HG03469 (cell line): ENCODE results near the gene STIP1.
A peak's percentile ranks its signal among the peaks of the same experiment; 100 is the strongest.

ENCODE experiments used
- ATAC-seq: cut with Tn5 transposase; IDR thresholded peaks from one replicate; pipeline ENCODE4 v1.9.1; 2021; ENCODE audit warnings: mild to moderate bottlenecking, moderate library complexity, moderate number of reproducible peaks; ENCODE audit not compliant: unreplicated experiment

Gene STIP1

GRCh38 chr11:64196626-64197025 is 10.7 kb downstream of the STIP1 start:
- no peak for ATAC-seq

GRCh38 chr11:64198511-64198910 is 12.5 kb downstream of the STIP1 start:
- ATAC-seq = no peak

GRCh38 chr11:64201543-64201942 is 15.6 kb downstream of the STIP1 start:
- no peak for ATAC-seq

GRCh38 chr11:64202992-64203391 is 17.0 kb downstream of the STIP1 start:
- no peak for ATAC-seq

DNA sequence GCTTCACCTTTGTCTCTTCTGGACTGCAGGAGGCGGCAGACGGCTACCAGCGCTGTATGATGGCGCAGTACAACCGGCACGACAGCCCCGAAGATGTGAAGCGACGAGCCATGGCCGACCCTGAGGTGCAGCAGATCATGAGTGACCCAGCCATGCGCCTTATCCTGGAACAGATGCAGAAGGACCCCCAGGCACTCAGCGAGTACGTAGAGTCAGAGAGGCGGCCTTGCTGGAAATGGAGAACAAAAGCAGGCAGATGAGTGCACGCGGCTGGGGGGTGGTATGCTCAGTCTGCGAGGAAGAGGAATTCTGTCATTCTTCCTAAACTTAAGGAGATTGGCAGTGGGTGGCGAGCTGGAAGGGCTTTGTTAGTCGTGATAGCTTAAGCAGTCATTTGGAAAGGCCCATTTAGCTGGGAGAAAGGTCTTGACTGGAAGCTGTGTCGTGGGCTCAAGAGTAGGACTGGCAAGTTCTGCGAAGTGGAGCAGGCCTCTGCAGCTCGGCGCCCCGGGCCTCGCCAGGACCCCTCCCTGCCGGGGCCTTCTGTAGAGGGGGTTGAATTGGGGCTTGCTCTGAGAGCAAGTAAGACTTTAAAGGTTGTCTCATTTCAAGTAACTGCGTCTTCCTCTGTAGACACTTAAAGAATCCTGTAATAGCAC is 17.6 kb downstream of the STIP1 start:
- no peak for ATAC-seq

DNA sequence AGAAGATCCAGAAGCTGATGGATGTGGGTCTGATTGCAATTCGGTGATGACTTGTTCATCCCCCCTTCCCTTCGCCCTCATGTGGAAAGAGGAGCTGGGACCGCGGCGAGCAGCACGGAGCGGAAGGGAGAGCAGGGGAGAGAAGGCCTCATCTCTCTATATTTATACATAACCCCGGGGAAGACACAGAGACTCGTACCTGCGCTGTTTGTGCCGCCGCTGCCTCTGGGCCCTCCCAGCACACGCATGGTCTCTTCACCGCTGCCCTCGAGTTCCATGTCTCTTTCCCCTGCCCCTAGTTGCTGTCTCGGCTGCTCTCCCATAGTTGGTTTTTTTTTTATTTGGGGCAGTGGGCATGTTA is 18.1 kb downstream of the STIP1 start:
- ATAC-seq = no peak

DNA sequence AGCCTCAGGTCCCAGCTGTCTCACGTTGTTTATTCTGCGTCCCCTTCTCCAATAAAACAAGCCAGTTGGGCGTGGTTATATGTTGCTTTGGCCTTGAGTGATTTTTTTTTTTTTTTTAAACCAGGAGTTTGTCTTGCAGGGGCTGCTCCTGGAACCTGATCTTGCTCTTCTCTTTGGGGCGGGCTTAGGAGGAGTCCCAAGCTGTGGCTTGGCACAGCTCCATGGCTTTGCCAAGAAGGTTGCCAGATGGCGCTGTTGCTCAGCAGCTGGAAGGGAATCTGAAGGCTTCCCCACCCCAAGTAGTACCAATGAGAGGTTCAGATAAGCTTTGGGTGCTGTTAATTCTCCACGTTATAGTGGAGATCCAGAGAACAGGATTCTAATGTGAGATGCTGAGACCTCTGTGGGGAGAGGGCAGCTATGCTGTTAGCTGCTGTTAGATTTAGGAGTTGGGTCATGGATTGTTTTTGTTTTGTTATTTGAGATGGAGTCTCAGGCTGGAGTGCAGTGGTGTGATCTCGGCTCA is 18.6 kb downstream of the STIP1 start:
- no peak for ATAC-seq

GRCh38 chr11:64206457-64207255 is 20.7 kb downstream of the STIP1 start, which contains the start of gene FERMT3:
FERMT3 (plus strand) TSS chr11:64206721; CDS start chr11:64207365, 644 bp downstream.
- no peak for ATAC-seq

DNA sequence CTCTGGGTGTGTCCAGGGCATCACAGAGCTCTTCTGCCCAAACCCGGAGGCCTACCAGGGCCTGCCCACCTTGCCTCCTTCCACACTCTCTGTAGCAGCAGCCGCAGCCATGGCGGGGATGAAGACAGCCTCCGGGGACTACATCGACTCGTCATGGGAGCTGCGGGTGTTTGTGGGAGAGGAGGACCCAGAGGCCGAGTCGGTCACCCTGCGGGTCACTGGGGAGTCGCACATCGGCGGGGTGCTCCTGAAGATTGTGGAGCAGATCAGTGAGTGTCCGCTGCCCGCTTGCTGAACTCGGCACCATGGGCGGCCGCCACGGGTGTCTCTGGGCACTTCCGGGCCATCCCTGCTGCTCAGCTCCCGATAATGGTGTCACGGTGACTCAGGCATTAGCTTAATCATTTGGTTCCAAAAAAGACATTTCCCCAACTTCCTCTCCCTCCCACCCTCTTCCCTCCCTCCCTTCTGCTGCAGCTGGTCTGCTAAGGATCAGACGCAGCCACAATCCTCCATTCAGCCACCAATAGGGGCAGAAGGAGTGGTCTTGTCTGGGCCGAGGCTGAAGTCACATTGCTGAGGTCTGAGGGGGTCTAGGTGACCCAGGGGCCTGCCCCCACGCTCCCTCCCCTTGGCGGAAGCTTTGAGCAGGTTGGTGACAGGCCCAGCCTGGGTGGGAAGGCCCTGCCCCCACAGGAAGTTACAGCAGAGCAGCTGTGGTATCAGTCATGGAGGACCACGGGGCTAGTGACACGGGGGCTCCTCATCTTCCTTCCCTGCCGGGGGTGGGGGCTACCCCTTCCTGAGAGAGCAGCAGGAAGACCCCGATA is 21.5 kb downstream of the STIP1 start:
- ATAC-seq = peak; percentile 34

DNA sequence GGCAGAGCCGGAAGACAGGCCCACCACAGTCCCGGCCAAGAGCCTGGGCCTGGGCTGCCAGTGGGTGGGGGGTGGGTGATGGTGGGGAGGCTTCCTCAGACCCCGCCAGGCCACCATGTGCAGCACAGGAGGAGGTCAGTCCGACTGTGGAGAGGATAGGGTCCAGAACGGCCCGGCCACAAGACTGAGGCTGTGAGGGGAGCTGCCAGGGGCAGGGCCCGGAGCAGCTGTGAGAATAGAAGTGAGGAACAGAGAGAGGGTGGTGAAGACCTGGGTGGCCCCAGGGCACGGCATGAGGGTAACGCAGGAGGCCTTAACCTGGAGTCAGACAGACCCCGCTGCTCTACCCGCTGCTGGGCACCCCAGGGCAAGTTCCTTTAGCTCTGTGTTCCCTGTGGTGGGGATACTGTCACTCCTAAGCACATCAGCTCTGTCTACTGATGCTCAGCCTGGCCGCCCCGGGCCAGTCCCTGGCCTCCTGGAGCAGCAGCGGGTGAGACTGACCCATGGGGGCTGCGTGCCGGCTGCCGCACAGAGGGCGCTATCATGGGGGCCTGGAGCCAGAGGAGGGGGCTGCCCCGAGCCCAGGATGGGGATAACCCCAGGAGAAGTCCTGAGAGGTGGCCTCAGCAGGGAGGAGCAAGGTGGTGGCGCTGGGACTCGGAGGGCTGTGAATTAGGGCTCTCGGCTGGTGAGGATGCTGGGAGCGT is 22.3 kb downstream of the STIP1 start:
- no peak for ATAC-seq

DNA sequence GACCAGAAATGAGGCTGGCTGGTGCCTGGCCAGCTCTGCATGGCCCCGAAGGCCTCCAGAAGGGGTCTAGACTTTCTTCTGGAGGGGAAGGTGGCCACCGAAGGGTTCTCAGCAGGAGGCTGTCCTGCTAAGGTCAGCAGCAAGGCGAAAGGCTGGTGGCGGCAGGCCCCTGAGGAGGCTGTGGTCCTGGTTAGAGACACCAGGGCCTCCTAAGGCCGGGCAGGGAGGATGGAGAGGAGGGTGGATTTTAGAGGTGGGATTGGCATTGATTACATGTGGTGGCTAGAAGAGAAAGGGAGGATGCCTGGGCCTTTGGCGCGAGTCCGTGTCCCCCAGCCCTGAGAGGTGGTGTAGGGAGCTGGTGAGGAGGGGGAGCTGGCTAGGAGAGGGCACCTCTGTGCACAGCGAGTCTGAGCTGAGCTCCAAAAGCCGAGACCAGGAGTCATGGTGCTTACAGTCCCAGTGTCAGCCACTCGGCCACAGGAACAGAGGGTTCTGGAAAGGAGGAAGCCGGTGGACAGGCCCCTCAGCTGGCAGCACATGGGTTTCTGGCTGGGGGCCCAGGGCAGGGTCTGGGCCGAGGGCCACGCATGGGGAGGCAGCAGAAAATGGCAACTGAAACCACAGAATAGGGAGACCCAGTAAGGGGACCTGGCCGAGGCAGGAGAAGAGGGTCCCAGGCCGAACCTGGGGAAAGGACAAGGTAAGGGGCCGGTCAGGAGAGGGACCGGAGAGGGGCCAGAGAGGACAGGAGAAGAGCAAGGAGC is 23.0 kb downstream of the STIP1 start:
- ATAC-seq = no peak

- ATAC-seq = no peak
These were observed 23.5 kb downstream of the STIP1 start for GRCh38 chr11:64209563-64209843.

GRCh38 chr11:64210301-64211020 is 24.5 kb downstream of the STIP1 start:
- ATAC-seq = no peak

GRCh38 chr11:64211181-64211872 is 25.4 kb downstream of the STIP1 start:
- ATAC-seq = no peak

GRCh38 chr11:64216879-64217278 is 30.9 kb downstream of the STIP1 start:
- no peak for ATAC-seq

DNA sequence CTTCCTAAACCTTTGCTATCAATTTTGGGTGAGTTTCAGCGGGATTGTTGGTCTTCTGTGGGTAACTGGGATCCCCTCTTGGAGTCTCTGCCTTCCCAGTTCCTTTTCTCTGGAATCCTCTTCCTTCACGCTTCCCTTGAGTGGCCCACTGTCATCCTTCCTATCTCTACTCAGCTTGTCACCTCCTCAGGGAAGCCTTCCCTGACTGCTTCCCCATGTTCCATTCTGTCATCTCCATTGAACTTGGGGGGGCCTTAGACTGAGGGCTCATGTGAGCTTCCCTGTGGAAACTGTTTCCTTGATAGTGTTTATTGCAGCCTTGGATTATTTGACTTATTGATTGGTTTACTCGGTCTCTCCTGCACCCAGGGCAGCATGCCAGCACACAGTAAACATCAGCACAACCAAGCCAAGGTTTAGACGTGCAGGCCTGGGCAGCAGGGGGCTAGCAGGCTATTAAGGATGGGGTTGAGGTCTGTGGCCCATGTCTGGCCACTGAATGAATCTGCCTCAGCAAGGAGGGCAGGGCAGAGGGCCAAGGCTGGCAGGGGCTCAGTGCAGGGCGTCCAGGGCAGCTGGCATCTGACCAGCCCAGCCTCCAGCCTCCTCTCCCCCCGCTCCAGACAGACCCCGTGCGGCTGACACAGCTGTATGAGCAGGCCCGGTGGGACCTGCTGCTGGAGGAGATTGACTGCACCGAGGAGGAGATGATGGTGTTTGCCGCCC is 32.8 kb downstream of the STIP1 start:
- no peak for ATAC-seq

GRCh38 chr11:64219354-64219684 is 33.3 kb downstream of the STIP1 start:
- ATAC-seq = no peak

DNA sequence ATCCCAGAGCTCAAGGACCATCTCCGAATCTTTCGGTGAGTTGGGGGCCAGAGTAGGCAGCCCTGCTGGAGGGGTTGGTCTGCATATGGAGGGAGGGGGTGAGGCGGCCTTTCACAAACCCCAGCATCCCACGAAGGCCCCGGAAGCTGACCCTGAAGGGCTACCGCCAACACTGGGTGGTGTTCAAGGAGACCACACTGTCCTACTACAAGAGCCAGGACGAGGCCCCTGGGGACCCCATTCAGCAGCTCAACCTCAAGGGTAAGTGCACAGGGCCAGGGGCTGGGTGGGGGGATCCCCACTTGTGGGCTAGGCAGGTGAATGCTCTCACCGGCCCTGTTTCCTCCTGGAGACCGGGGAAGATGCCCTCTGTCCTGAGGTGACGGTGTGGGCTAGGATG is 33.8 kb downstream of the STIP1 start:
- no peak for ATAC-seq
